ENCODE measurements around the gene SLC25A39. TPM values are rescaled to one million over a fixed set of nuclear protein-coding genes. Genes with fewer than 3 reads are reported as not detected.

Gene SLC25A39
- total RNA-seq, 6 experiments from 2014 or later, result 94.8 to 116 (median 108) TPM

DNA sequence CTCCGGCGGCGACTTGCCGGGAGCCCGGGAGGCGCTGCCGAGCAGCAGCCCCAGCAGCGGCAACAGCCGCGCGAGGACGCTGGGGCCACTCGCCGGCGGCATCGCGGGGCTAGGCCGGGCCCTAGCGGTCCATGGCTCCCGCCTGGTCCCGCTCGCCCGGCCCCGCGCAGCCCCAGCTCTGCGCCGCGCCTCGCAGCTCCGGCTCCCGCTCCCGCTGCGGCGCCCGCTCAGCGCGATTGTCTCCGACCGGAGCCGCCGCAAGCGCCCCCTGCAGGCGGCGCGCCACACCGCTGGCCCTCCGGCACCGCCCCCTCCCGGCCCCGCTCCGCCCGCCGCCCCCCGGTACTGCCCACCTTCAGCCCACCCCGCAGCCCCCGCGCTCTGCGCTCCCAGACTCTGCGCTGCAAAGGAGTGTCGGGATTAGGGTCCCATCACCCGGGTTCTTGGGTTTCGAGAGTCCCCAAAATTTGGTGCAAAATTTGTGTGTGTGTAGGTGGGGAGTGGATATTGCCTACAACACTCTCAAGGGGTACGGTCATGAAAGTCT lies 39.1 kb upstream of the SLC25A39 start, which contains the start of gene FAM171A2:
Gene FAM171A2, minus strand, starts transcription at position 241 of the 547 bp plus-strand sequence. Its CDS starts 139 bp downstream, at position 102.
- Mint-ChIP-seq H3K4me1 (ENCODE audit: low read depth) (peaks cover 14% of the 10 kb centered on the region; the same call in 1 of the 2 replicates), H3K4me3 (peak within 1 kb of the TSS; percentile 84), H3K27me3 (ENCODE audit: insufficient read depth) (peaks cover 31% of the 10 kb centered on the region), H3K9me3 (no peaks in the 10 kb centered on the region), H3K36me3 (ENCODE audit: low read depth) (no peaks in the 10 kb centered on the region), H3K27ac (no peak within 1 kb of the TSS)
- no peak for DNase-seq
- TF ChIP-seq, protein P1, sequence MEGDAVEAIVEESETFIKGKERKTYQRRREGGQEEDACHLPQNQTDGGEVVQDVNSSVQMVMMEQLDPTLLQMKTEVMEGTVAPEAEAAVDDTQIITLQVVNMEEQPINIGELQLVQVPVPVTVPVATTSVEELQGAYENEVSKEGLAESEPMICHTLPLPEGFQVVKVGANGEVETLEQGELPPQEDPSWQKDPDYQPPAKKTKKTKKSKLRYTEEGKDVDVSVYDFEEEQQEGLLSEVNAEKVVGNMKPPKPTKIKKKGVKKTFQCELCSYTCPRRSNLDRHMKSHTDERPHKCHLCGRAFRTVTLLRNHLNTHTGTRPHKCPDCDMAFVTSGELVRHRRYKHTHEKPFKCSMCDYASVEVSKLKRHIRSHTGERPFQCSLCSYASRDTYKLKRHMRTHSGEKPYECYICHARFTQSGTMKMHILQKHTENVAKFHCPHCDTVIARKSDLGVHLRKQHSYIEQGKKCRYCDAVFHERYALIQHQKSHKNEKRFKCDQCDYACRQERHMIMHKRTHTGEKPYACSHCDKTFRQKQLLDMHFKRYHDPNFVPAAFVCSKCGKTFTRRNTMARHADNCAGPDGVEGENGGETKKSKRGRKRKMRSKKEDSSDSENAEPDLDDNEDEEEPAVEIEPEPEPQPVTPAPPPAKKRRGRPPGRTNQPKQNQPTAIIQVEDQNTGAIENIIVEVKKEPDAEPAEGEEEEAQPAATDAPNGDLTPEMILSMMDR (IDR thresholded peaks at IDR 0.05), result peak; percentile 85

DNA sequence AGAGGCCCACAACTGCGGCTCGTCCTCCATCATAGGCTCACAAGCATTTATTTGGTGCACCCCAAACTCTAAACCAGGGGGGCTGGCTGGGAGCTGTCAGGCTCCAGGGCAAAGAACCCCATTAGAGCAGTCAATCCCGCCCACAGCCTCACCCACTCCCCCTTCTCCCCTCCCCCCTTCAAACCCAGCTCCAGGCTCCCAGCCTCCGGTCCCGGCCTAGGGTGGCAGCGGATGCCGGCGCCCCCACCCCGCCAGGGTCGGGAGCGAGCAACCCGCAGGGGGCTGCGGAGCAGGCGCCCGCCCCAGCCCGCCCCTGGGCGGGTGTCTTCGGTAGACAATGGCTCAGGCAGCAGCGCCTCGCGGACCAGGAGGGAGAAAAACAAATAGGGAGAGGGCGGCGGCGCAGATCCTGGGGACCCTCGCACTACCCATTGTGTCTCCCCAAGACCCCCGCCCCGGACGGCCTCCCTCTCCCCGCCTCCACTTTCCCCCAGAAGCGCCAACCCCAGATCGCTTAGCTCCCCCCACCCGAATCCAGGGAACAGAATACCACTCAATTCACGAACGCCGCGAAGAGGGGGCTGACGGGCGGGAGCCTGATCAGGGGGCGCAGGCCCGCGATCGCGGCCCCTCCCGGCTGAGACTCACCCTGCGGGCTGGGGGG lies 38.5 kb upstream of the SLC25A39 start:
- Mint-ChIP-seq H3K27me3 (ENCODE audit: insufficient read depth) (peaks cover 31% of the 10 kb centered on the region), H3K4me3 (peak overlapping the region; percentile 84), H3K4me1 (ENCODE audit: low read depth) (peaks cover 14% of the 10 kb centered on the region; the same call in 1 of the 2 replicates), H3K9me3 (no peaks in the 10 kb centered on the region), H3K27ac (no peak overlapping the region), H3K36me3 (ENCODE audit: low read depth) (no peaks in the 10 kb centered on the region)
- TF ChIP-seq, protein P1 (IDR thresholded peaks at IDR 0.05), result no peak
- DNase-seq, result no peak

DNA sequence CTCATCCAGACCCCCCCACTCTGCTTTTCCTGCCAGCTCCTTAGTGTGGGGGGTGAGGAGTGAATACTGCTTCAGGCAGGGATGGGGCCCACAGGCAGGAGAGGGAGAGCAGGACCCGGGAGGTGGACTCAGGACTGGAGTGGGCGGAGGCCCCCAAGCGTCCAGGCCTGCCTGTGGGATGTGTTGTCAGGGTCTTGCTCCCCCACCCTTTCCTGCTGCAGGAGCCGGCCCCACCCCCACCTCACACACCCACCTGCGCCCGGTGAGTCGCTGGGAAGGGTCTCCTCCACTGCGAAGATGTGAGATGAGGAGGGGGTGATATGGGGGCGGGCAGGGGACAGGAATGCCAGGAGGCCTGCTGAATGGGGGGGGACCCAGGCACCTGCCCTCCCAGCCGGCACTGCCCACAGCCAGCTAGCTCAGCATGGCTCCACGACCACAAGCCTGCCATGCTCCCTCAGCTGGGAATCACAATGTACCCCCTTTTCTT lies 37.9 kb upstream of the SLC25A39 start:
- no peaks in the 10 kb centered on the region for H3K36me3 Mint-ChIP-seq (ENCODE audit: low read depth)
- no peaks in the 10 kb centered on the region for H3K9me3 Mint-ChIP-seq
- H3K4me1 Mint-ChIP-seq (ENCODE audit: low read depth), result peaks cover 14% of the 10 kb centered on the region; the same call in 1 of the 2 replicates
- no peak overlapping the region for H3K27ac Mint-ChIP-seq
- no peak for DNase-seq
- H3K27me3 Mint-ChIP-seq (ENCODE audit: insufficient read depth), result peaks cover 28% of the 10 kb centered on the region
- TF ChIP-seq, protein P1 (IDR thresholded peaks at IDR 0.05), result no peak
- peak overlapping the region; percentile 84 for H3K4me3 Mint-ChIP-seq

DNA sequence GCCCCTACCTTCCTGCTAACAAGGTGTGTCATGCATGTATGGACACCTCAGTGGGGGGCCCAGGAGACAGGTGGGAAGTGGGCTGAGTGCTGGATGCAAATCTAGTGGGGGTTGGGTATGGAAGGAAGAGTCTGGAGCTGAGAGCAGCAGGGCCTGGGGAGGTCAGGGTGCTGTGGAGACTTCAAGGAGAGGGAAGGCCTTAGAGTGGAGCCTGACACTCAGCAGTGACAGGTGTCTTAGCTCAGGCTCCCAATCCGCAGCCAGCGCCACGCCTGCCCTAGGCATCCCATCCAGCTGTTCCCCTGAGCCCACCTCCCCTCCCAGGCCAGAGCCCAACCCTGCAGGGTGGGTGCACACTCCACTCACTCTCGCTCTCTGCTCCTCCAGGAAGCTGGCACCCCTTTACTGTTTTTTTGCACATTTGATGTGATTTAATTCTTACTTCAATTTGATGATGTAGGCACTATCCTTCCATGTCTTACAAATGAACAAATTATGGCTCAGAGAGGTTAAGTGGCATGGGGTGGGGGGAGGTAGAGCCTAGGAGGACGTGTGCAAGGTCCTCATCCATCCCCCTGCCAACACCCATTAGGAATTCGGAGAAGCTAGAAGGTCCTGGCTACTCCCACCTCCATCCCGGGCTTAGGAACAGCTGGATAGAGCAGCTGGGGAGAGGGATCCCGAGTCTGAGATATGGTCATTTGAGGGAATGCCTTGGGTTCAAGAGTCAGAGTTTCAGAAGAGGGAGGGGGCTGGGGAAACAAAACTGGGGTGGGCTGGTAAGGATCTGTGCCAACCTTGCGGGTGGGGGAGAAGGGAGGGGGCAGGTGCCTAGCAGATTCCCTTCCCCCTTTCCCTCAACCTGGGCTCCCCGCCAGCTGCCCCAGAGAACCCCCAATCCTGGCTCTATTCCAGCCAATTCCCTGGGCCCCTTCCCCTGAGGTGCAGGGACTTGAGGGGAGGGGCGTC lies 37.0 kb upstream of the SLC25A39 start:
- DNase-seq, result no peak
- Mint-ChIP-seq H3K36me3 (ENCODE audit: low read depth) (no peaks in the 10 kb centered on the region), H3K27ac (no peak overlapping the region), H3K9me3 (no peaks in the 10 kb centered on the region), H3K27me3 (ENCODE audit: insufficient read depth) (peaks cover 18% of the 10 kb centered on the region), H3K4me1 (ENCODE audit: low read depth) (peaks cover 14% of the 10 kb centered on the region; the same call in 1 of the 2 replicates), H3K4me3 (no peak overlapping the region)
- TF ChIP-seq, protein P1 (IDR thresholded peaks at IDR 0.05), result no peak

DNA sequence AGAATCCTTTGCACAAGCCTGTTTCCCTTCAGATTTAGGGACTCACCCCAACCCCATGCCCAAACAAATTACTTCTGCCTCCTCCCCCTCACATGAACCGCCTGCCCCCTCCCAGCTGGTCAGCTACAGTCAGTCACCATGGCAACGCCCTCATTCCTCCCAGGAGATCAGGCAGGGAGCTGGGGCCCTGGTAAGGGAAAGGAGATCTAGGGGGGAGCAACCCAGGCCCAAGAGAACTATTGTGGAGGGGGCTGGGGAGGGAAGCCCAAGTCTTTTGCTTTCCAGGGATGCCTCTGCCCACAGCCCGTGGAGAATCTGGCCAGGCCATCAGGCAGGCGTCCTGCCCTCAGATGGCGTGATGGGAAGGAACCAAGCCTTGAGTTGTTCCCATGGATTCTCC lies 36.2 kb upstream of the SLC25A39 start:
- Mint-ChIP-seq H3K4me1 (ENCODE audit: low read depth) (peaks cover 14% of the 10 kb centered on the region; the same call in 1 of the 2 replicates), H3K9me3 (no peaks in the 10 kb centered on the region), H3K36me3 (ENCODE audit: low read depth) (no peaks in the 10 kb centered on the region), H3K27me3 (ENCODE audit: insufficient read depth) (peaks cover 12% of the 10 kb centered on the region), H3K27ac (no peak overlapping the region), H3K4me3 (no peak overlapping the region)
- TF ChIP-seq, protein P1 (IDR thresholded peaks at IDR 0.05), result no peak
- peak; percentile 20 for DNase-seq

Data from HFFc6 (cell line).